GM12875 (cell line): ENCODE data around the gene HOXC11.

Source experiments
- H3K4me3 ChIP-seq: one replicate; pipeline ENCODE4 v1.5.1; 2011; ENCODE audit warnings: low read depth, low read length, control low read depth
- TF ChIP-seq, protein P1 (sequence below): IDR thresholded peaks from 2 replicates; pipeline ENCODE4 v1.5.1; 2011; ENCODE audit warnings: low read depth, mild to moderate bottlenecking, control low read depth, inconsistent platforms, low read length, moderate library complexity, borderline replicate concordance; ENCODE audit not compliant: insufficient read depth

The HOXC11 gene

DNA sequence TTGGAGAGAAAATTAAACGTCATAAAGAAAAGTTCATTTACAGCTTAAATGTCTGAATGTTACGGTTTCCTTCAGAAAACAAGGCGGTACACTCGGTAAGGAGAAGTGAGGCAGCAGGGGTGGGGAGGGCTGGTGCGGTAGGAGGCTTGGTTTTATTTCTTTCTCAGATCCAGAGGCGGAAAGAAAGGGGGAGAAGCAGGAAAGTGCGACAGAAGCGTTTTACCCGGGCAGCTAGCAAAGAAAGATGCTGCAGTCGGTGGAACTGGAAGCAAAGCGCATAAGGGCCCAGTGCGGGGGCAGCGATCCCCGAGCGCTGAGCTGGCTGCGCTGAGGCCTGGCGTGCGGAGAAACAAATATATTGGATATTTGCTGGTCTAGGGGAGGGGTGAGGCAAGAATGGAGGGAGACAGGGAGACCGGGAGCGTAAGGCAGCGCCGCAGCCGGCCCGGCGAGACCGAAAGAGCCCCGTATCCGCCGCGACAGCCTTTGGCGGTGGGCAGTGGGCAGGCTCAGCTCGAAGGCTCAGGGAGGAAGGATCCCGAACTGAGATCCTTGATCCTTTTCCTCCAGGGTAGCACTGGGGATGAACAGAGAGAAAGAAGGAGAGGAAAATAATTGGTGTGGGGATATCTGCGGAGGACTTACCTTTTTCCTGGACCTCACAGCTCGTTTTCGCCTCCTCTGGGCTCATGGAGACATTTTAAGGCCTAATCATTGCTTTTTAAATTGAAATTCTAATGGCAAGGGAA, 6.4 kb upstream of the HOXC11 start:
- TF ChIP-seq, protein P1, sequence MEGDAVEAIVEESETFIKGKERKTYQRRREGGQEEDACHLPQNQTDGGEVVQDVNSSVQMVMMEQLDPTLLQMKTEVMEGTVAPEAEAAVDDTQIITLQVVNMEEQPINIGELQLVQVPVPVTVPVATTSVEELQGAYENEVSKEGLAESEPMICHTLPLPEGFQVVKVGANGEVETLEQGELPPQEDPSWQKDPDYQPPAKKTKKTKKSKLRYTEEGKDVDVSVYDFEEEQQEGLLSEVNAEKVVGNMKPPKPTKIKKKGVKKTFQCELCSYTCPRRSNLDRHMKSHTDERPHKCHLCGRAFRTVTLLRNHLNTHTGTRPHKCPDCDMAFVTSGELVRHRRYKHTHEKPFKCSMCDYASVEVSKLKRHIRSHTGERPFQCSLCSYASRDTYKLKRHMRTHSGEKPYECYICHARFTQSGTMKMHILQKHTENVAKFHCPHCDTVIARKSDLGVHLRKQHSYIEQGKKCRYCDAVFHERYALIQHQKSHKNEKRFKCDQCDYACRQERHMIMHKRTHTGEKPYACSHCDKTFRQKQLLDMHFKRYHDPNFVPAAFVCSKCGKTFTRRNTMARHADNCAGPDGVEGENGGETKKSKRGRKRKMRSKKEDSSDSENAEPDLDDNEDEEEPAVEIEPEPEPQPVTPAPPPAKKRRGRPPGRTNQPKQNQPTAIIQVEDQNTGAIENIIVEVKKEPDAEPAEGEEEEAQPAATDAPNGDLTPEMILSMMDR: no peak
- H3K4me3 ChIP-seq: no peak overlapping the region

DNA sequence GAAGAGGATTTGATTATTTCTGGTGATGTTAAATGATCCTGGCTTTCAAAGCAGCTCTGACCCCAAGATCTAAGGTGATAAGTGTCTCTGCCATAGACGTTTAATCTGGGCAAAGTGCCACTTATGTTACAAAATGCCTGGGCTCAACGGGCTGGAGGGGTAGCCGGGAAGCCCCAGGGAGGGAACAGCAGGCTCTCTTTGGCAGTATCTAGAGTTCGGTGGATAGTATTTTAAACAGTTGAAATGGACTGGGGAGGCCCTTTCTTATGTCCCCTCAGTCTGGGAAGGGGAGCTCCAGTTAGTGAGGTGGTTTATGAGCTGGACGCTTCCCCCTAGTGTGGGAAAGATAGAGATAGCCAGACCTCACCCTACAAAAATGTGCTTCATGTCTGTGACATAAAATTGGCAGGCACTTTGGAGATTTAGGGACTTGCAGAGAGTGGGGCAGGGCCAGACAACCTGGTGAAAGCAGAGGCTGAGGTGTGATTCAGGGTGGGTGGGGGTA, 5.5 kb upstream of the HOXC11 start:
- TF ChIP-seq, protein P1: no peak

DNA sequence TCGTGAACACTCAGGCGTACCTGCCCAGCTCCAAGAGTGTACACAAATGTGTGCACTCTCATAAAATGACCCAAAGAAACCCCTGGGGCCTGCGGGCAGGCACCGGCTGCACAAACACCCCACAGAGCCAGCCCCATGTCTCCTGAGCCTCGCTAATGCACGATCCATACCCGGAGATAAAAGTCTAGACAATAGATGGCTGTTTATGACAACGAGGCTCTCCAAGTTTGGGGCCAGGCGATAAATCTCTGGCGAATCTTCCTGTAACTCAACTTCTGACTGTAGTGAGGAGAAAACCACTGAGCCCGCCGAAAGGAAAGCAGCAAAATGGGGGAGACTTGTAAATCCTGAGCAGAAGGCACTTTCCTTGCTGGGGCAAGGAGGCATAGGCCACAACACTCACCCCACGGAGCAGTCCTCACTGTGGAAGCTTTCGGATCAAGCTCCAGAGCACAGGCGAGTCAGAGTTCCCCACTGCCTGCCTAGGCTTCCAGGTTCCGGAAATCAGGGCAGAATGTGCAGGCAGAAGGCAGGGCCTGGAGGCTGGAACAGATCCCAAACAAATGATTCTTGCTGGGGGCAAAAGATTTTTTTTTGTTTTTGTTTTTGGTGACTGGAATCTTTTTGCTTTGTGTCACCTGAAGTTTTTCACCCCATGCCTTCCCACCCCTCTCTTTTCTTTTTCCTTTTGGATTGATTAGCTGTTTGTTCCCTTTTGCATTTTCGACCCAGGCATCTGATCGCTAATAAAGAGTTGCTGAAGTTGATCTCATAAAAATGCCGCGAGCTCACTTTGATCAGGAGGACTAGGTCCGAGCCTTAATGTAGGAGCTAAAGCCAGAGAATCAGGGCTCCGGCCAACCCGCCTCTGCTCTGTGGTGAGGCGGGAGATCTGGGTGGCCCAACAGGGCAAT, 4.5 kb upstream of the HOXC11 start:
- TF ChIP-seq, protein P1: no peak
- no peak overlapping the region for H3K4me3 ChIP-seq

More for the DNA sequence above, 5.5 kb upstream of the HOXC11 start:
- H3K4me3 ChIP-seq: no peak overlapping the region

DNA sequence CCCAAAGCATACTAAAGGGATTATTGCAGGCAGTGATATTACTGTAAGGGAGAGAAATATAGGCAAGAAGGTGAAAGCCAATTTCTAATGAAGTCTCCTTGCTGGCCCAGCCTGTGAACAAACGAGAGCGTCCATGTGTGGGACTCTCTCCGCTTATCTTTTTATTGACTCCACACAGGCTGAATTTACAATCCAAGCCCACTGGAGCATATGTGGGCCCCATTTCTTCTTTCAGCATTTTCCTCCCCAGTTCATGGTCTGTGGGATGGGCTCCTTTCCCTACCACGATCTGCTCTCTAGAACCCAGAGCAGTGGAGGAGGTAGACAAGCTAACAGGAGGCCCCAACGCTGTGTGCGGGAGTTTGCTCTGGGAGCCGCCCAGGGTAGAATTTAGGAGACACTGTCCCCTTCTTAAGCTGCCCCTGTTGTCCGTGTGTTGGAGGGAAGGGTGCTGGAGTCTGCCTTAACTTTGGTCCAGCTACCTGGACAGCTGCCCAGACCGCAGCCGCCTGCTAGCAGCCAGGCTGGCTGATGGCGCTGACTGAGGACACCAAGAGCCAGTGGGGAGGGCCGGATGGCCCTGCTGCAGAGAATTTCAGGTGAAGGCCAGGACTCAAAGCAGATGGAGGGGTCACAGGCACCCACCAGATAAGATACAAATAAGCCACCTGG, 3.2 kb upstream of the HOXC11 start:
- no peak overlapping the region for H3K4me3 ChIP-seq
- TF ChIP-seq, protein P1: no peak

DNA sequence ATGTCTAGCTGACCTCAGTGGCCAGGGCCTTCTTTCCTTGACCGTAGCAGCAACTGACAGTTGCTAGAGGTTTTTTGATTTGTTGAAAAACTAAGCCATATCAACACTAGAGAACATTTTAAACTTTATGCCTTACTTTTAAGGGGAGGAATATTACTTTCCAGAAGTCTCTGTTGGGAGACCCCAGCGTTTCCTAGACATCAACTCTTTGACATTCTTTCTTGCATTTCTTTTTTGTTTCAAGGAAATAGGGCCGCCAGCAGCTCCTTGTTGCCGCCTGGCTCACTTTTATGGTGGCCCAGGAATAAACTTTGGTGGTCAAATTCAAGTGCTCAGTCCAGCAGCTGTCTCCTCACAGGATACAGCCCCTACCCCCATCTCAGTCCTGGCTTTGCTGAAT, 2.5 kb upstream of the HOXC11 start:
- TF ChIP-seq, protein P1: no peak
- no peak overlapping the region for H3K4me3 ChIP-seq

DNA sequence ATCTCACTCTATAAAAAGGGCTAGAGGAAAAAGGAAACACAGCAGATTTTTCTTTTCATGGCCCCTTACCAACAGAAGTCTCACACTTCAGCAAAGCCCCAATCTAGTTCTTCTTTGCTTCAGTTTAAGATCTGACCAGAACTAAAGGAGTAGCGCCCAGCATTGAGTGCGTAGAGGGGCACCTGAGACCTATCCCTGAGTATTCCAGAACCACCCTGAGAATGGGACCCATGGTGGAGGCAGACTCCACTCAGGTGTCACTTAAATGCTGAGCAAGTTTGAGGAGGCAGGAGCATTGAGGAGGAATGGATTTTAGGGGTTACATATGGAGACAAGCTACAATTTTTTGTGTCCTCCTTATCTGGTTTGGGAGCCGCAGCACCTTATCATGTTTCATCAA, 1.8 kb upstream of the HOXC11 start:
- TF ChIP-seq, protein P1: no peak
- H3K4me3 ChIP-seq: no peak overlapping the region
